IMR-90 (cell line): Measurements from ENCODE around the gene DDX42. TPM values are rescaled to one million over a fixed set of nuclear protein-coding genes. Genes with fewer than 3 reads are reported as not detected.
A peak's percentile ranks its signal among the peaks of the same experiment; 100 is the strongest.

Experiments used
- ATAC-seq: fragments of 200-7000 bp; cut with Tn5 transposase; 2 replicates; pipeline ENCODE4 v1.9.1; 2020; ENCODE audit warnings: low read depth, mild to moderate bottlenecking, moderate library complexity
- BruUV-seq: library from RNA; stranded (reverse); fragments of 400-500 nt; replicated peaks from 2 replicates; lab custom pipeline; 2021; lab: Mats Ljungman, UMichigan
- CTCF ChIA-PET: fragments of 300-600 bp; formaldehyde crosslinking; extraction: SDS; loops from one replicate; lab custom pipeline; 2021; ENCODE audit warnings: antibody characterized with exemption; lab: Yijun Ruan, JAX
- POLR2A ChIA-PET: fragments of 300-600 bp; sonication (Branson Sonifier 250); formaldehyde crosslinking; loops from one replicate; lab custom pipeline; 2022; ENCODE audit warnings: antibody characterized with exemption; ENCODE audit not compliant: unreplicated experiment; lab: Charles Lee
- DNase-seq: peaks from one replicate; pipeline ENCODE4 v3.0.0; 2013
- H2AFZ ChIP-seq: replicated peaks from 2 replicates; pipeline ENCODE3; 2013; ENCODE audit warnings: low read length, mild to moderate bottlenecking; ENCODE audit not compliant: poor library complexity
- H2AK5ac ChIP-seq: 2 replicates; pipeline ENCODE4 v1.6.1; 2013; ENCODE audit warnings: low read depth, low read length, inconsistent platforms
- H2AK9ac ChIP-seq: replicated peaks from 2 replicates; pipeline ENCODE3; 2013; ENCODE audit warnings: mild to moderate bottlenecking, low read depth, low read length, moderate library complexity; ENCODE audit not compliant: poor library complexity
- H2BK120ac ChIP-seq: 2 replicates; pipeline ENCODE4 v1.6.1; 2013; ENCODE audit warnings: low read depth, low read length, inconsistent platforms
- H2BK15ac ChIP-seq: 3 replicates; pipeline ENCODE4 v1.6.1; 2013; ENCODE audit warnings: low read depth, low read length, inconsistent platforms
- H2BK20ac ChIP-seq: 2 replicates; pipeline ENCODE4 v1.6.1; 2013; ENCODE audit warnings: low read depth, mild to moderate bottlenecking, inconsistent platforms, low read length, moderate library complexity
- H2BK5ac ChIP-seq: 2 replicates; pipeline ENCODE4 v1.6.1; 2013; ENCODE audit warnings: mild to moderate bottlenecking, low read depth, low read length, inconsistent platforms; ENCODE audit not compliant: poor library complexity, severe bottlenecking
- H3K14ac ChIP-seq: replicated peaks from 2 replicates; pipeline ENCODE4 v1.6.1; 2013; ENCODE audit warnings: low read depth, low read length, inconsistent platforms
- H3K18ac ChIP-seq: 2 replicates; pipeline ENCODE4 v1.6.1; 2013; ENCODE audit warnings: low read depth, low read length, control low read depth
- H3K23ac ChIP-seq: 2 replicates; pipeline ENCODE4 v1.6.1; 2013; ENCODE audit warnings: low read depth, low read length, inconsistent platforms
- H3K27ac ChIP-seq: 2 replicates; pipeline ENCODE4 v1.5.1; 2013; ENCODE audit warnings: mild to moderate bottlenecking, control low read depth, low read length; ENCODE audit not compliant: insufficient read depth
- H3K27me3 ChIP-seq: 2 replicates; pipeline ENCODE4 v1.6.1; 2013; ENCODE audit warnings: low read length; ENCODE audit not compliant: control insufficient read depth, insufficient read depth
- H3K36me3 ChIP-seq: 2 replicates; pipeline ENCODE4 v1.6.1; 2013; ENCODE audit warnings: low read length, mixed read lengths; ENCODE audit not compliant: control insufficient read depth, insufficient read depth
- H3K4ac ChIP-seq: 2 replicates; pipeline ENCODE4 v1.6.1; 2013; ENCODE audit warnings: low read depth, low read length, inconsistent platforms
- H3K4me1 ChIP-seq: 2 replicates; pipeline ENCODE4 v1.6.1; 2013; ENCODE audit warnings: low read length, mixed read lengths; ENCODE audit not compliant: control insufficient read depth, insufficient read depth
- H3K4me2 ChIP-seq: 2 replicates; pipeline ENCODE4 v1.6.1; 2013; ENCODE audit warnings: low read depth, mild to moderate bottlenecking, control low read depth, low read length, moderate library complexity
- H3K4me3 ChIP-seq: 2 replicates; pipeline ENCODE4 v1.5.1; 2013; ENCODE audit warnings: low read depth, mild to moderate bottlenecking, control low read depth, low read length, moderate library complexity; ENCODE audit not compliant: insufficient read depth
- H3K56ac ChIP-seq: 2 replicates; pipeline ENCODE4 v1.6.1; 2013; ENCODE audit warnings: low read length, inconsistent platforms; ENCODE audit not compliant: insufficient read depth; ENCODE audit errors: extremely low read depth
- H3K79me1 ChIP-seq, 2 experiments: 2 replicates each; pipeline ENCODE4 v1.6.1; 2013; ENCODE audit warnings: low read length in 2 of 2, inconsistent platforms in 1 of 2, low read depth in 1 of 2
- H3K9ac ChIP-seq: 2 replicates; pipeline ENCODE4 v1.6.1; 2013; ENCODE audit warnings: low read depth, low read length, control low read depth
- H3K9me1 ChIP-seq: 2 replicates; pipeline ENCODE4 v1.6.1; 2013; ENCODE audit warnings: low read length, inconsistent platforms; ENCODE audit not compliant: insufficient read depth
- H3K9me3 ChIP-seq: 2 replicates; pipeline ENCODE4 v1.6.1; 2013; ENCODE audit warnings: low read length; ENCODE audit not compliant: control insufficient read depth, insufficient read depth
- H4K20me1 ChIP-seq: 2 replicates; pipeline ENCODE4 v1.6.1; 2013; ENCODE audit warnings: low read length, inconsistent platforms; ENCODE audit not compliant: insufficient read depth
- H4K5ac ChIP-seq: 2 replicates; pipeline ENCODE4 v1.6.1; 2013; ENCODE audit warnings: mild to moderate bottlenecking, low read depth, low read length, control low read depth
- H4K8ac ChIP-seq, 2 experiments: 2 replicates each; pipeline ENCODE4 v1.6.1; 2013; ENCODE audit warnings: low read depth in 2 of 2, low read length in 2 of 2, control low read depth in 1 of 2, inconsistent platforms in 1 of 2
- H4K91ac ChIP-seq: 2 replicates; pipeline ENCODE4 v1.6.1; 2013; ENCODE audit warnings: low read depth, low read length, inconsistent platforms; ENCODE audit not compliant: insufficient read depth
- BHLHE40 ChIP-seq: fragments of 150-350 bp; IDR thresholded peaks from 2 replicates; pipeline ENCODE4 v1.6.1; 2016; ENCODE audit warnings: mild to moderate bottlenecking, low read depth, low read length
- NFE2L2 ChIP-seq: fragments of 150-350 bp; IDR thresholded peaks from 2 replicates; pipeline ENCODE4 v1.6.1; 2016; ENCODE audit warnings: low read depth, mild to moderate bottlenecking, low read length
- WGBS, 2 experiments: methylation state at CpG; one replicate each; pipeline versions ENCODE4 v1.1.5 to v1.1.7; 2013; ENCODE audit warnings: missing lambda C conversion rate in 2 of 2; ENCODE audit not compliant: insufficient read length in 1 of 2; ENCODE audit errors: extremely low coverage in 2 of 2; 5-methylcytosine and 5-hydroxymethylcytosine counted together
- dilution Hi-C: fragments of 300-500 bp; cut with HindIII; formaldehyde crosslinking; loops from one replicate; pipeline ENCODE4 v1.14.3; 2018; ENCODE audit warnings: low sequenced_read_pairs; ENCODE audit not compliant: unreplicated experiment
- in situ Hi-C: fragments of 300-500 bp; cut with MboI; formaldehyde crosslinking; loops from 3 replicates; pipeline ENCODE4 v1.14.3; 2019; ENCODE audit warnings: low sequenced_read_pairs, inconsistent platforms, mixed read lengths
- intact Hi-C: fragments of 100-400 bp; cut with micrococcal nuclease; formaldehyde crosslinking; loops from 2 replicates; pipeline ENCODE4 v1.10.0; 2022
- polyA plus RNA-seq, 3 experiments: library from polyadenylated mRNA; depleted of rRNA; stranded (reverse); fragments of >200 nt; gene quantifications; 2 replicates each; pipeline ENCODE4 v1.2.3, GENCODE V29; 2012; ENCODE audit warnings: low replicate concordance in 1 of 3
- total RNA-seq: library from RNA; depleted of rRNA; stranded (reverse); fragments of >200 nt; gene quantifications from 2 replicates; pipeline ENCODE4 v1.2.3, GENCODE V29; 2012

The DDX42 gene
- total and polyA plus RNA-seq, 2 of the 4 experiments (the other 2 are of a cell fraction): 75.8 to 91.5 TPM

- 45% methylated on average over 3 of the region's 9 CpGs; no CpG with 5 or more reads in 1 of the 2 experiments for WGBS, 2 experiments
These were observed 70.1 kb downstream of the DDX42 start for GRCh38 chr17:63843910-63844677.

More at GRCh38 chr17:63843910-63844677, 70.1 kb downstream of the DDX42 start:
- Histone ChIP-seq H3K56ac (peak overlapping the region; percentile 9; the same call in 1 of the 2 replicates), H3K9ac (no peak overlapping the region; the same call in 1 of the 2 replicates), H3K36me3 (no peaks in the 10 kb centered on the region), H3K27ac (peak overlapping the region; percentile 44; the same call in 1 of the 2 replicates), H2BK120ac (peak overlapping the region; percentile 68; the same call in 1 of the 2 replicates), H2AK5ac (no peak overlapping the region), H3K27me3 (no peaks in the 10 kb centered on the region), H2BK20ac (no peak overlapping the region), H3K4me1 (peaks cover 14% of the 10 kb centered on the region), H4K20me1 (peaks cover 15% of the 10 kb centered on the region), H3K18ac (peak overlapping the region; percentile 43; the same call in 1 of the 2 replicates), H2BK15ac (no peak overlapping the region), H4K8ac (peak overlapping the region; percentile 97 to 100), H4K5ac (peak overlapping the region; percentile 14), H2AFZ (peak overlapping the region; percentile 83), H3K4me2 (peak overlapping the region; percentile 28), H4K91ac (0 out of 2 replicates have a peak overlapping the region, but pooled peaks have one; percentile 21), H3K9me3 (0 out of 2 replicates have a peak, but pooled peaks cover 3% of the 10 kb centered on the region), H3K9me1 (peaks cover 10% of the 10 kb centered on the region), H2AK9ac (no peak overlapping the region), H3K4ac (peak overlapping the region; percentile 72), H3K79me1 (peaks cover 6 to 29% of the 10 kb centered on the region in 2 experiments; a peak in 3 of 4 replicates), H3K14ac (peak overlapping the region; percentile 16; the same call in 1 of the 2 replicates), H3K23ac (peak overlapping the region; percentile 74; the same call in 1 of the 2 replicates), H3K4me3 (no peak overlapping the region), H2BK5ac (peak overlapping the region; percentile 3)
- POLR2A ChIA-PET: interaction anchor here (0.6 kb wide), 3 partner anchors 15 to 609 kb away, joined by 3 to 8 read pairs (median 6); no protein-coding TSS in a partner anchor
- dilution Hi-C loops (no loop called here), intact Hi-C loops (no loop called here), in situ Hi-C loops (no loop called here)
- ATAC-seq (no peak), DNase-seq (no peak)
- TF ChIP-seq BHLHE40: no peak
- TF ChIP-seq NFE2L2: no peak
- BruUV-seq: no TSS peak
- CTCF ChIA-PET: interaction anchor here (0.5 to 2.2 kb wide), 2 partner anchors 22 to 31 kb away, joined by 5 to 7 read pairs; no protein-coding TSS in a partner anchor
